NCI-H510A treated with DMSO at 0.1 percent for 48 hours (cell line): ENCODE data around the gene MACROD2.

Experiments used
- DNase-seq: peaks from one replicate; lab custom pipeline; 2025; lab: John Stamatoyannopoulos, UW

Gene MACROD2

GRCh38 chr20:15676815-15677214, 1681.5 kb downstream of the MACROD2 start:
- DNase-seq = no peak

DNA sequence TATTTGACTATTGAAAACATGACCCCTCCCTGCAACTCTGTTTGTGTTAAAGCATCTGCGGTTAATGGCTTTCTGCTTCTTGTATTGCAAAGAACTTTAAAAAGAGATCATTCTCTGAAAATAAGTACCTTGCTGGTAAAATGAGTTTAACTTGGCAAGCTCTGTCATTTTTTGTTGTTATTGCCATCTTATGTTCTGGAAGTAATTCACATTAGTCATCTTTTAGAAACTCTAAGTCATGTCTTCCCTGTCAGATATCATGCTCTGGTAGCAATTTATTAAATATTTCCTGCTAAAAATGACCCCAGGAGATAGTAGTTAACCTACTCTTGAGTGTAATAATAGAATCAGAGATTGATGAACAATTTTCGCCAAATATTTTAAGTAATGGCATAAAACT, 1687.4 kb downstream of the MACROD2 start:
- no peak for DNase-seq

GRCh38 chr20:15692570-15692969, 1697.3 kb downstream of the MACROD2 start:
- no peak for DNase-seq

GRCh38 chr20:15699431-15700146, 1704.3 kb downstream of the MACROD2 start:
- DNase-seq = no peak

DNA sequence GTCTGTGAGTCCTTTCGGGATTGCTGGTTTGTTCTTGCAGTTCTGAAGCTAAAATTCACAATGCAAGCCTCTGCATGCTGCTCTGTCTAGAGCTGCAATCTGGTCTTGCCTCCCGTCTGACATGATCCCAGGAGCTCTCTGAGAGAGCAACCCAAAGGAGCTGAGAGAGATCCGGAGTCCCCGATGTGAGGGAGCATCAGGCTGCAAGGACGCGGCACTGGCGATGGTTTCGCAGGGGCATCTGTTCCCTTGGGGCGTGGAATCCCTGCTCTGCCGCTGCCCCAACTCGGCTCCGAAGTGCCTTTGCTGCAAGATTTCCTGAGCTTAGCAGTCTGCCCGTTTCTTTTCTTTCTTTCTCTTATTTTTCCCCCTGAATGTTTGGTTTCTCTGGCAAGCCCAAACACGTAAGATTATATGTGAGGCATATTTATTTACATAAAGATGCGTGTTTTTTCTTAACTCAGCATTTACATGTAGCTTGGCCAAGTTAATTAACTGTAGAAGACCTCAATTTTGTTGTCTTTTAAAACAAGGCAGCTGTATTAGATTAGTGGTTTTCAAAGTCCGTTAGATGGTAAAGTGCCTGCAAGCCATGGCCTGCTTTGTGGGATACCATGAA, 1704.9 kb downstream of the MACROD2 start:
- DNase-seq = no peak

GRCh38 chr20:15702161-15702560, 1706.8 kb downstream of the MACROD2 start:
- DNase-seq = no peak

- no peak for DNase-seq
Measured at GRCh38 chr20:15703171-15703911, 1708.0 kb downstream of the MACROD2 start.

DNA sequence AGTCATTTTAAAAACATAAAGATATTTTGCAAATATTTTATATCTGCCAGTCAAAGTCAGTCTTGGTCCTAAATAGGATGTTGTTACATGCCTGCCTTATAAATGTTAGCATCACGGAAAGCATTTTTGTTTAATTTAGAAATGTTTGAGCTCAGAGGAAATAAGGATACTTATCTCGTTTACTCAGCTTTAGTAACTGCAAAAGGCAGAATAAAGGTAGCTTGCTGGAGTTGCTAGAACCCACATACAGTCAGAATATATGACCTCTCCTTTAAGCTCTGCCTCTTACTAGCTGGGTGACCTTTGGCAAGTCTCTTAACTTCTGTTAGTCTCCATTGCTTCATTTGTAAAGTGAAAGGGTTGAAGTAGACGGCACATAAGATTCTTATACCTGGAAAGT, 1710.7 kb downstream of the MACROD2 start:
- DNase-seq = no peak

DNA sequence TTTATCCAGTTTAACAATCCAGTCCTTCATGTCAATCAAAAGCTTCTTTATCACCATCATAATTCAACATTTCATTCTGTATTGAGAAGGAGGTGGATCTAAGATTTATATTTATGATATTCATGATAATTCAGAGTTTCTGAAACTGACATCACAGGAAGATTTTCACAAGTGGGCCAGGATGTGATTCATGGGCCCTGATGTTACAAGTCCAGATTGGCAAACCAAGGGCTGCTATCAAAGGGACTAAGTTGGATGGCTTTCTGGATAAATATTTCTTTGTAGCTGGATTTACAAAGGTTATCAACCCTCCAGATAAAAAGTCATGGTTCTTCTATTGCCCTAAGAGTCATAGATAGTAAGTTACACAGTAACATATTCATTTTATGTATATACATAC, 1711.4 kb downstream of the MACROD2 start:
- DNase-seq = no peak

DNA sequence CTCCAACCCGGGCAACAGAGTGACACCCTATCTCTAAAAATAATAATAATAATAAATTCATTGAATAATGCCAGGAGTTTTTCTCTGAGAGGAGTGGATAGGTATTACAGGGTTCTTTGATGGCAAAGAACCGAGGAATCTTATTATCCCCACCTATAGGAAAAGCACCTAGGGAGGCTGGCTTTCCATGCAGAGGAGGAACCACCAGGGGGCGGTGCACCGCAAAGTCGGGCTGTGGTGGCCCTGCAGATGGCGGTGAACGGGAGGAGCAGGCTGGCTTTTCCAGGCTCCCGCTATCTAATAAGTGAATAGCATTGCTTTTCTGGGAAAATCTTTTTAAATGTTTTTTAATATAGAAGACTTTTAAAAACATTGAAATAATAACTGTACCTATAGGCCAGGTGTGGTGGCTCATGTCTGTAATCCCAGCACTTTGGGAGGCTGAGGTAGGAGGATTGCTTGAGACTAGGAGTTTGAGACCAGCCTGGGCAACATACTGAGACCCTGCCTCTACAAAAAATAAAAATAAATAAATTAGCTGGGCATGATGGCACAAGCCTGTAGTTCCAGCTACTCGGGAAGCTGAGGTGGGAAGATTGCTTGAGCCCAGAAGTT, 1713.8 kb downstream of the MACROD2 start:
- DNase-seq = no peak

DNA sequence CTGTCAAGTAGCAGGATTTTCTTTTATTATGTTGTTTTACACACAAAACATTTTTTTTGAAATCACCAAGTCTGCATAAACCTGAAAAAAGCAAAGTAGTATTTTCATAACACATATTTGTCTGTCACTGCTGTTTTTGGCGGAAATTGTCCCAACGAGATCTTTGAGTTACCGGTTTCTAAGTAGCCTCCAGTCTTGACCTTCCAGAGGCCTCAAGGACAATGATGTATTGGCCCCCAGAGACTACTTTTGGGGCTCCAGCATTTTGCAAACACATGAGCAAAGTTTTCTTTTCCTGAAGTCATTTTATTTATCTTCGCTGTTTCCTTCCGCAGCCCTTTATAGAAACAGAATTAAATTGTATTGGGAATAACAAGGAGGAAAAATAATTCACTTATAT, 1715.3 kb downstream of the MACROD2 start:
- no peak for DNase-seq

GRCh38 chr20:15711177-15711576, 1715.9 kb downstream of the MACROD2 start:
- DNase-seq = no peak

DNA sequence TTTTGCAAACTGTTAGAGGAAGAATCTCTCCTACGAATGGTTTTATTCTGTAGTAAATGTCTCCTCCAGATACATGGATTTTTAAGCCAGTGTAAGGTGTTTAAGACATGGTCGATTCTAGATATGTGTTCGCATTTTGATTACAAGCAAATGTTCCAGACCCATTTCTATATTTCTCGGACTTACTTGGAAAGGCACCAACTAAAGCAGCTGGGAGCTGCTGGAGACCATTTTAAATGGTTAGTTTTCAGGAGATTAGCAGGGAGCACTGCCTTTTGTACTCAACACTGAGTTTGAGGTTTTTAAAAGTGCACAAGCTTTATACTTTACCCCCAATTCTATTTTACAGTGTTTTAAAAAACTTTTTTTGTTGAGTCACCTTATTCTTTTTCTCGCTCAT, 1720.9 kb downstream of the MACROD2 start:
- DNase-seq = no peak

- DNase-seq = no peak
Measured at GRCh38 chr20:15726416-15726815, 1731.1 kb downstream of the MACROD2 start.

DNA sequence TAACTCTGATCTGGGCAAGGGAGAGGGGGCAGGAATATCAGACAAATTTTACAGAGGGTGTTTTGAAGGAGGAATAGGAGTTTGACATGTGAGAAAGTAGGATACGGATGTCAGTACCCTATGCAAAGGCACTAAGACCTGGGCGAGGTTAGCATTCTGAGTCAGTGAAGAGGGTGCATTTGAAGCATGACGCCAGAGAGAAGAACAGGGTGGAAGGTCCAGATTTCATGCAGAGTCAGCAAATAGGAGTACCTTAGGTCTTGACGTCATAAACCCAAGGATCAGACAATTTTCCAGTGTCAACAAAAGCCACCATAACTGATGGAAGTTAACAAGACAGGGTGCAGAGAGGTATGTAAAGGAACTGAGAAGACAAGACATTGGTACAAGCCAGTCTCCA, 1738.7 kb downstream of the MACROD2 start:
- no peak for DNase-seq

DNA sequence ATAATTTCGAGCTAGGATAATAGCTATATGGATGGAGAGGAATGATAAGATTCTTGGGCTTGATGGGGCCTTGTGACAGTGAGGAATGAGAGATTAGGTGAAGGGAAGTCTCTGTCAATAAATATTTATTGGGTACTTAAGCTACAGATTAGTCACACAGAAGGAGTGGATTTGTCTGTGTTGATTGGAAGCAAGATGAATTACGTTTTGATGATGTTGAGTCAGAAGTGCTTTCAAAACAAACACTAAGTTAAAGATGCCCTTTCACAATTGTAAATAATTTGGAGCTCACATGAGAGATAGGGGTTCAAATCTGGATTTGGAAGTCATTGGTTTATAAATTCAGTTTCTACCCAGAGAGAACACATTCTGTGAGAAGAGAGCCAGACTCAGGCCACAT, 1743.7 kb downstream of the MACROD2 start:
- DNase-seq = peak; percentile 16

DNA sequence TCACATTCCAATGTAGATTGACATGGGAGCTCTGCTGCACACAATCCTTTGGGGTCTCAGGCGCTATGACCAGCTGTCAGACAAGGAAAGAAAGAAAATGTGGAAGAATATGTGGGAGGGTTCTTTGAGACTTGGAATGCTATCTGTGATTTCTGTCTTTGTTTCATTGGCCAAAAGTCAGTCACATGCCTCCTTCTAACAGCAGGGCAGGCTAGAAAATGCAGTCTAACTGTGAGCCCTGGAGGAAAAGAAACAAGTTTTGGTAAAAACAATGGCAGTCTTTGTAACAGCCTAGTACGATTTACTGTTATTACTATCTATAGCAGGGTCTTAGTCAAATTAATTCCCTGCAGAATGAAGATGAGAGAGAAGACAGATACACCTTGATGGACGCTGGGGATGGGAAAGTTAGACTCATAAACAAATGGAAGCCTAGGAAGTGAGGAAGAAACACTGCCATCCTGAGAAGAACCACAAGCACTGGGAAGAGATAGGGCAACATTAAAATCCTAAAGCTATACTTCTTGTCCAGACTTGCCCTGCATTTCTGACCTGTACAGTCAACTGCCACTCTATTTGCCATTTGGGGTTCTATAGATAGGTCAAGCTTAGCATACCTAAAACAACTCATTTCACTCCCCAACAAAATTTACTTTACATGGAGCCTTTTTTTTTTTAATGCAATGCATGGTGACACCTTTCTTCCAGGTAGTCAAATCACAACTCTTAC, 1744.9 kb downstream of the MACROD2 start:
- no peak for DNase-seq

DNA sequence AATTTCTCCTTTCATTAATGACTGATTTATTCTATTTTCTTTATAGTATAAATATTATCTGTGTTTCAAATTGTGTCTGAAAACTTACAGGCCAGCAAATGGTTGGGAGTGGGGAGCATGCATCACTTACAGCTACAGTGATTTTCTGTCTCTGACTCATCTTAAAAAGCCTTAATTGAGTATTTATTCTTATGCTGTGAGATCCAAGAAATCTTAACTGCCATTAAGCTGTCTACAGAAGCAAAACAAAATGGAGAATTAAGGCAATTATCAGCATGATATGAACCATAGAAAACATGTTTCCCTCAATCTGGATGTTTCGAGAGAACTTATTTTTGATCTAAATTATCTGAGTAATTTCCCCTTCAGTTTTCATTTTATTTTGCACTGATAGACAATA, 1746.8 kb downstream of the MACROD2 start:
- DNase-seq = no peak

DNA sequence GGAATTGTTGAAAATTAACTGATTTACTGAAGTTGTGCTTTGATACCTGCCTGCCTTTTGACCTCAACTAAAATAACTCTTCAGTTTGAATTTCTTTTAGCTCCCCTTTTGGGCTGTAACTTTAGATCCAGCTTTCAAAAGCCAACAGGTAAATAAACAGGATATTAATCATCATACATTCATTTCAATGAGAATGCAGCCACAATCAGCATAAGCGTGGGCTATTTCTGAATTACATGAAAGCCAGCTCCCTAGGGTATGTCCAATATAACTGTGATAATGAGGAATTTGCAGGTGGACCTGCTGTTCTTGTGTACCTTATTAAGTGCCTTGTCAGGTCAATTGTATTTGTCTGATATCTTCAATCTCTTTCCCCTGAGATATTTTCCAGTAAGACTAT, 1747.3 kb downstream of the MACROD2 start:
- DNase-seq = no peak

- DNase-seq = peak; percentile 9
Measured at GRCh38 chr20:15756002-15756753, 1760.9 kb downstream of the MACROD2 start.

DNA sequence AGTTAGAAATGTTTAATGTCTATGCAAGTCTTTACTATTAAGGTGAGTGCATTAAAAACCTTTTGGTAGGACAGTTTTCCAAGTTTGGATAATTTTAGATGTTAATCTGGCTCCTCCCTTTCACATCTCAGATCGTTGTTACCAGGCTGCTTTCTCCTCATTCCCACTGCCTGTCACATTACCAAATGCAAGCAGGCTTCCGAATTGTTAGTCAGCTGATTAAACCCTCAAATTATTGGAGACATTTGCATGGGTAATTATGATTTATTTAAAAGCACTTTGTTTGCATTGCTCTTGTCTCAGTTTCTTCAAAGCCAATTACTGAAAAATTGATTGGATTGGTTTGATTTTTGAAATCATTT, 1761.4 kb downstream of the MACROD2 start:
- DNase-seq = no peak
